Fibroblast of skin of right biceps (primary cell): ENCODE results near the gene PEX6.

Experiments used
- DNase-seq: peaks from one replicate; pipeline ENCODE4 v3.0.0-alpha.2; 2013

PEX6 gene

DNA sequence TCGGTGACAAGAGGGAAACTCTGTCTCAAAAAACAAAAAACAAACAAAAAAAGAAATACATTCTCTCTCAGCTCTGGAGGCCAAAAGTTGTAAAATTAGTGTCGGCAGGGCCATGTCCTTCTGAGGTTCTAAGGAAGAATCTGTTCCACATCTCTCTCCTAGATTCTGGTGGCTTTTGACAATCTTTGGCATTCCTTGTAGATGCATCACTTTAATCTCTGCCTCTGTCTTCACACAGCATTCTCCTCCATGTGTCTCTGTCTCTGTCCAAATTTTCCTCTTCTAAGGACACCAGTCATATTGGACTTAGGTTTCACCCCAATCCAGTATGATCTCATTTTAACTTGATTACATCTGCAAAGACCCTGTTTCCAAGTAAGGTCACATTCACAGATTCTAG, 14.5 kb upstream of the PEX6 start:
- peak; percentile 9 for DNase-seq

DNA sequence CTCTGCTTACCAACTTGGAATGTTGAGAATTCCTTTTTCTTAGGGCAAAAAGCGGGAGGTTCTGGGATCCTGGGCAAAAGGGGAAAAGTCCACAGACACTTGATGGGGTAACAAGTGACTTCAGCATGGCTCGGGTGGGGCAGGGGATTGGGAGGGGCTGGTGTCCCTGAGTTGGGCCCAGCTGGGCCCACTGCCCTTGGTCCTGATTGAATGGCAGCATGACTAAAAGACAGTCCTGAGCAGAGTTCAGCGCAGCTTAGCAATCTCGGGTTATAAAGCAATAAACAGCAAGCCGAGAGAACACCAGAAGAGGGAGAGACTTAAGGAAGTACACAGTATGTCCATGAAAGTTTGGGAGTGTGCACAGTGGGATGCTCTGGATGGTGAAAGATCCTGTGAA, 10.9 kb upstream of the PEX6 start:
- no peak for DNase-seq

DNA sequence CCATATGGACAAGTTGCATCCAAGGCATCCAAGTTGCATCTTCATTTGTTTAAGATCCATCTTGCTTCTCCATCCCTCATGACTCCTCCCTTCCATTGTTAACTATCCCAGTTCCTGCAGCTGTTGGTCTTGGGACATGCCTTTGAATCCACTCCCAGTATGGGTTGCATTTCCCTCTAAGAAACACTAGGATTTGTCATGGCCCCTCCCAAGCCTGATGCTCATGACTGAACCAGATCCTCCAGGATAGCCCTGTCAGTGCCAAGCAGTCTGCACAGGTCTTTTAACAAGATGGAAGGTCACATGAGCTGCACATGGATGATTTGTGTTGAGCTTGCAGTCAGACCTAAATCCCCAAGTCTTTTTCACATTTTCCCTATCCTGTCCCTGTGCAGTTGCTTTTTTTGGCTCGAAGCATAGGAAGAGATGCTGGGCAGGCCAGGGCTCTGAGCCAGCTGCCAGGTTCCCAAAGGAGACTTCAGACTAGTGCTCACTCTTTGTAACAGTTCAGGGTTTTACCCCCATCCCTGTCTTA, 9.6 kb upstream of the PEX6 start:
- DNase-seq = peak; percentile 10

DNA sequence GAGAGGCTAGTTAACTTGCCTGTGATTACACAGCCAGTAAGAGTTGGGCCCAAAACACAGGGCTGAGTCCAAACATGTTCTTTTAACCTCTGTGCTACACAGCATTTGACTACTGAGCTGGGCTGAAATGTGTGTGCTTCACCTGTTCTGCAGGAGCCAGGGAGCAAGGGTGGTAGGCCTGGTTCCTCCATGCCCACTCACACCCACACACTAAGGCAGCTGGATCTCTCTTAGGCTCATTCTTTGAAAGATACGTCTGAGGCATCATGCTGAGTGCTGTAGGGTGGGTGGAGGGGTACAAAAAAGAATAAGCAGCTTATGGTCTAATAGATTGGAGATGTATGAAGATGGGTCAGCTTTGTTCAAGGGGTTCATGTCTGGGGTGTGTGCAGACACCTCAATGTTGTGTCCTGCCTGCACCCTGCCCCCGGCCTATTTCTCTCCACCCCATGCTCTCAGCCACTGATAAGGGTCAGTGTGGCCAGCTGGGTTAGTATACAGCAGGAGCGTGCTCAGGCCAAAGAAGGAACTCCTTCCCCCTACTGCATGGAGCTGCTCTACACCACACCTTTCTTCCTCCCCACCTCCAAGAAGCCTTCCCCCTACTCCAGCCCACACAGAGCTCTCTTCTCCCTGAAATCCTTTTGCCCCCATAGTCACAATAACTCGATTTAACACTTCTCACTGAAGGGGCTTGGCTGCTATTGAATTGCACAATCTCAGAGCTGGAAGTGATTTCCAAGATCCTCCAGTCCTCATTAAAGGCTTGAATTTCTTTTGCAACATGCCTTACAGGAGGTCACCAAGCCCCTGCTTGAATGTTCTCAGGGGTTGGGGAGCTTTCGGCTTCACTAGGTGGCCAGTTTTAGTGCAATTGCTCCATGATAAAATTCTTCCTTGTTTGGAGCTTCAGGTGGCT, 8.8 kb upstream of the PEX6 start:
- no peak for DNase-seq

DNA sequence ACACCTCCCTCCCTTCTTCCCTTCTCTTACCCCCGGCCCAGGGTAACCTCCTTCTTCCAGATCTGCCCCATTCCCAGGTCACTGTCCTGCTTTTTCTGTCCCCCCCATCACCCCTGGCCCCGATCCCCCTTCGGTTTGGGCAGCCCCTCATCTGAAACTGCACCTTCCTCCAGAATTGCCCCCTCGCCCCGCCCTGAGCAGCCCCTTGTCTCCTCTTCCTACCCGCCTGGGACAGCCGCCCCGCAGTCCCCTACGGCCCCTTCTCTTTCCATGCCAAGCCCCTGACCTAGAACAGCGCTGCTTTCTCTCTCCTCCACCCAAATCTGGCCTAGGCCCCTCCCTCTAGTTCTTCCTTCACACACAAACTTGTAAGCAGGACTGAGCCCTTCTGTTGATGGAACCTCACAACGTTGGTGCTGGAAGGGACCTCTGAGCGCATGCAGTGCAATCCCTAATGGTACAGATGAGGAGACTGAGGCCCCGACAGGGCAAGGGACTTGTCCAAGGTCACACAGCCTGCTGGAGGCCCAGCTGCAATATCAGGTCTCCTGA, 6.0 kb upstream of the PEX6 start:
- DNase-seq = no peak

DNA sequence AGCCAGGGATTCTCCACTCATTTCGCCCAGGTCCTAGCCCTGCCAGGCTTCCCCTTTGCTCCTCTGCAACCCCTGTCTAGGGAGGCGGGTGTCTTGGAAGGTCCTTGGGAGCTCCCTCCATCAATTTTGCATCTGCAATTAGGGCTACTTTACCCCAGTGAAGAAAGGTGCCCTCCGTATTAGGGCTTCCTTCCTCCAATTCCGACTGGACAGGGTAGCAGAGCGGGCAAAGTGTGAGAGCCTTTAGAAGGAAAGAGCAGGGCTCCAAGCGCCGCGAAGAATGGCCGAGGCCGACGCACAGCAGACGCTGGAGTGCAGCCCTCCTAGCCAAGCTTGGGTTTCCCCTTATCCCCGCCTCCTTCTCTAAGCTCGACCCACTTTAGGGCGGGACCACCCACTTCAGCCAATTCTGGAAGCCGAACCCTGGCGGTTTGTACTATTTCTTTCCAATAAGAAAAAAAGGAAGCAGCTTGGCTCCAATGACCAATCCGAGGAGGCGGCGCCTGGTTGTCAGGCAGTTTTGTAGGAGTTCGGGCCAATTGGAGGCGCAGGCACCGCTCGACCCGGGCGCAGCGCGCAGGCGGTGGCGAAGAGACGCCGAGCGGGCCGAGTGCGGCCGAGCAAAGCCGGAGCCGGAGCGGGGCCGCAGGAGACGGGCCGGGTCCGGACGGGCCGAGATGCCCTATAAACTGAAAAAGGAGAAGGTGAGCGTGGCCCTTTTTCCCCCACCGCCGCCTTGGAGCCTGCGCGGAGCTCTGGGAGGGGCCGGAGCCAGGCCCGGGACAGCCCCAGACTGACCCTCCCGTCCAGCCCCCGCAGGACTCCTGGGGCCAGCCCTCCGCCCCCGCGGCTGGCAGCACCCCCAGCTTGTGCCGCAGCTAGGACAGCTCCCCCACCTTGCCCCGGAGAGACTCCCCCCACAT, 5.3 kb upstream of the PEX6 start, which contains the start of gene PPP2R5D:
TSS of gene PPP2R5D (plus strand) at position 570 of the 923 bp plus-strand sequence. CDS start at position 678, 108 bp downstream.
- DNase-seq = peak; percentile 99

DNA sequence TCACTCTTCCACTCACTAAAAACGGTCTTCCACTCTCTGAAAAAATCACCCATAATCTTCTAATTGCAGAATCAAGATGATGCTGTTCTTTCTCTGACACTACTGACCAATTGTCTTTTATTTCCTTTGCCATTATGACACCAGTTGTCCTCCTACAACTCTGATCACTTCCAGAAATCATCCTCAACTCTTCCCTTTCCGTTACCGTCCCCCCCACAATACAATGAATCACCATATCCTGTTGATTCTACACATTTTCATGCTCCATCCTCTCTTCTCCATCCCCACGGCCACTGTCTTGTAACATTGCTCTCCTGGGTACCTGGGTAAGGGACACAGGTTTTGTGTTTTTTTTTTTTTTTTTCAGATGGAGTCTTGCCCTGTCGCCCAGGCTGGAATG, 2.9 kb upstream of the PEX6 start:
- no peak for DNase-seq

DNA sequence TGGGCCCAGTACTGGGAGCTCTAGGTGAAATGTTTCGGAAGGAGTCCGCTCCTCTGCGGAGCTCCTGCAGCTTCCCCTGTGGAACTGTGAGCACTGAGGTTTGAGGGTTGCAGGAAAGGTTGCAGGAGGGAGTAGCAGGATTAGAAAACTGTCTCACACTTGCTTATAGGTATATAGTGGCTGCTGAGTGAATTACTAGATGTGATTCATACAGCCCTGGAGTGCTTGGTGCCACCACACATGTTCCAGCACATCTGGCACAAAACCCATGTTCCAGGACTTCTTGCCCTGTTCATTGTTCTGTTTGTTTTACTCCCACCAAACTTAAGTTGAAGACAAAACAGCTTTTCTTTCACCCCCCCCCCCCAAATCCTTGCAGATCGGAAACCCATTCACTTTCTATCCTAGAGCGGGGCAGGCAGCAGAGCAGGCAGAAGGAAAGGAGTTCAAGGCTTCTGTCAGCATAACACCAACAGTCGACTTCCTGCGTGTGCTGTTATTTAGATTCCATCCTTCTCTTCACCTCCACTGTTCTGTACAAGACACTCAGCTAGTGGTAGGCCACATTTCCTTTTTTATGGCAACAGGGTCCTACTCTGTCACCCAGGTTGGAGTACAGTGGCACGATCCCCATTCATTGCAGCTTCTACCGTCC, 669 bp upstream of the PEX6 start:
- peak; percentile 37 for DNase-seq

DNA sequence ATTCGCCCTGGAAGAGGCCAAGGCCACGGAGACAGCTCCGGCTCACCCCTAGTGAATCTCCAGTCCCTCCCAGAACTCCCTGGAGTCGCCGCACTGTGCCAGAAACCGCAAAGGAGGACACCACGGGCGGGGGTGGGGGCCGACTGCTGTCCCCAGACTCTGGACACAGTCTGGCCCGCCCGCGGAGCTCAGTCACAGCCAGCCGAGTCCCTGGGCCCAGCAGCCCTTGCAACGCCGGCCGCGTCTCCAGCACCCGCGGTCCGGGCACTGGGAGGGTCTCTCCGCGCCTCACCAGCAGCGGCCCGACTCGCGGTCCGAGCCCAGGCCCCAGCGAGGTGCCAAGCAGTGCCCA, 518 bp downstream of the PEX6 start:
- DNase-seq = no peak

DNA sequence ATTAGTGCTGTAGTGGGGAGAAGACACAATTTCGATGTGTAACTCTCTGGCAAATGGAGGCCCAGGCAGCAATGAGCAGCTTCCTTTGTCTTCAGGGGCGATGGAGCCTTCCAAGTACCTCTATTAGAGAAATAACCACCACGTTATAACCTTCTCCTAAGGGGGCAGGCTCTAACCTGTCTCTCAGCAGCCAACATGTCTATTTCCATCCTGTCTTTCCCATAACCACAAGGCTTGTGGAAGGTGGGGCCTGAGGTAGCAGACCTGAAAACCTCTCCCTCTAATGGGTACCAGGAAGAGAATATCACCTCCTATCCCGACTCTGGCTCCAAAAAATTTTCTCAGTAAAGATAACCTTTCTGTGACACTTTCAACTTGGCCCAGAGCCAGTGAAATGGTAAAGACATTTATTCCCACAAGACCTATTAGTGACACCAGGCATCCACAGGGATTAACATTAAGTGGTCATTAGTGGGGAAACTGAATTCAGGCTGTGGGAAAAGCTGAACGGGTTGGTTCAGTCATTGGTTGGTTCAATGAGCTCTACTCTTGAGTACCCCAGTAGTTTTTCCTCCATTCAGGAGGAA, 4.0 kb downstream of the PEX6 start:
- no peak for DNase-seq

DNA sequence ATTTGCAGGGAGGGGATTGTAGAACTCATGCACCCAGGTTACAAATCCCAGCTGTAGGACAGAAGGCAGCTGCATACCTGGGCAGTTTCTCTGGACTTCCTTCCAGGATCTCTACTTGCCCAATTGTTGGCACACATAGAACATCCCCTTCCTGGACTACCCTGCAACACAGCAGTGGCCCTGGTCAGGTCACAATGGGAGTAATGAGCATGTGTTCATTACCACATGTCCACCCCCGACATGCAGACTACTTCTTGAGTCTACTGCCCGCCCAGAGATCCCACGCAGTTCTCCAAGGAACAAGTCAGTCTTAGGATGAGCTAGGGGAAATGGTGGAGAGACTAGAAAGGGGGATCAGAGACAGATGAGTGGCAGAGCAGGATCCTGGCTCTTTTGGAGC, 5.1 kb downstream of the PEX6 start:
- DNase-seq = no peak

DNA sequence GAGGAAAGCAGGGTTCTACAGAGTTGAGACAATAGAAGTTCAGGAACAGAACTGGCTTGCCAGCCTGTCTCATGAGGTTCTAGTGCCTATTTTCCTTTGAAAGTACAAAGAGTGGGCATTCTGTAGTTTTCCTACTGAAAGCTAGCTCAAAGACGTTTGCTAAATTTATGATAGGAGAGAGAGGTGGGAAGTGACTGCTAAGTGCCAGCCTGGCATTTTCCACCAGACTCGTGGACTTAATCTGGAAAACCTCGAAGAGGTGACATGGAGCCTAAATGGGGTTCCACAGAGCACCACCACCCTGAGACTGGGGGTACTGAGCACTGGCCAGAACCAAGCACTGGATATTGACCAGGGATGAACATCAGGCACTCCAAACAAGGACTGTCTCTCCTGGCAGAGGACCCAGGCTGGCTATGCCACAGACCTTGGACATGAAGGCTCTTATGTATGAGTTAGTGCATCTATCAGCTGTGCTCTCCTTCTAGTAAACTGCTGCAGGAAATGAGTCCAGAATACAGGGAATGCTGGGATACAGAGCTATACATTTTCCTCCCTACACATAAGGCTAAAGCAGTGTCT, 7.1 kb downstream of the PEX6 start:
- no peak for DNase-seq

DNA sequence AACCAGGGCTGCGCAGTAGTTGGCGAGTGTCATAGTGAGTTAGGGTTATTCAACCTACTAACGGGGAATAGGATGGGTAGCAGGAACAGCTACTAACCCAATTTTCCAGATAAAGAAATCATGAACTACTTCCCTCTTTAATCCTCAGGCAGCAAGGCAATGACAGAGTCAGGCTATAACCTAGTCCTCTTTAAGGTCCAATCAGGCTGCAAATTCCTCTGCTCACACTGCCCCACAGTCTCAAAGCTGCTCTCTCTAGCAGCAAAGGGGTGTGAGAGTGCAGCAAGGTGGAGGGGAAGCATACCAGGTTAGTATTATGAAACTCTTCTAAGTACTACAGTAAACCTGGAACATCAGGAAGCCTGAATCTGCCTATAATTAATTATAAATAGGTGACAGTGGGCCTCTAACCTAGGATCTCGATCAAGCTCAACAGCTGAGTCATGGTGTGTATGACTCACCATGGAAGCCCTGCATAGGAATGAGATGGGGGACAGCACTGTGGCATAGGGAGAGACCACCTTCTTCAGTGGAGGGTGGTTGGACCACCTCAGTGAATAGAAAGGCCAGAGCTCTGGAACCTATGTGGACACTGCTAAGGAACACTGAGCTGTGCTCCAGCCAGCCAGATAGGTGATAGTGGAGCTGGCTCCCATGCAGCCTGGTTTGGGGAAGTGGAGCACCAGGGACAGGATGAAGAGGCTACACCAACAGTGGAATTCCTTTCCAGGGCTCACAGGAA, 7.9 kb downstream of the PEX6 start:
- peak; percentile 55 for DNase-seq

DNA sequence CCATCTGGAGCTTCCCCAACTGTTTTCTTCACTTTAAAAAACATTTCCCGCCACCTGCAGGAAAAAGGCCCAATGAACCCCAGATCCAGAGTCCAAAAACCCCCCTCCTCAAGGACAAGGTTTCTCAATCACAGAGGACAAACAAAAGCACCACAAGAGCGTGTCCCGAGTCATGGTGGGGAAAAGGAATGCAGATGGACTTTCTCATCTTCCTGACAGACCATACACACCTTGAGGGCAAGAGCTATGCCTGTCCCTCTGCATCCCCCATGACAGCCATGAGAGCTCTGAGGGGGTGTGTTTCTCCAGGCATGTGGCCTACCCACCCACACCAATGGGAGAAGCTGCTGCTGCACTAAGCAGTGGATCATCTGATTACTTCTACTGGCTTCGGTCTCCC, 9.0 kb downstream of the PEX6 start:
- no peak for DNase-seq

DNA sequence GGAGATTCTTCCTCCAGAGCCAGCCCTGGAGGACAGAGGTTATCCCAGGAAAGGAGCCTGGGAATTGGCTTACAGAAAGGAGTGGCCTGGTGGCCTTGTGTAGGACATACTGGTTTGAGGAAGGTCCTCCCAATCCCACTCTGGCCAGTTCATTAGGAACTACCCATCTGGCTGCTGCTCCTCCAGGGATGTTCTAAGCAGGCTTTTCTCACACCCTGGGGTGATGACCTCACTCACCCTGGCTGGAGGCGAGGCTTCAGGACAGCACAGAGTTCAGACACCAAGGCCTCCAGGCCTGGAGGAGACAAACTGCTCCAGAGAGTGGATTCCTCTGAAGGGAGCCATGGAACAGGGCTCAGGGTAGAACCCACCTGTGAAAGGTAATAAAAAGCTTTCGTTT, 9.6 kb downstream of the PEX6 start:
- no peak for DNase-seq

DNA sequence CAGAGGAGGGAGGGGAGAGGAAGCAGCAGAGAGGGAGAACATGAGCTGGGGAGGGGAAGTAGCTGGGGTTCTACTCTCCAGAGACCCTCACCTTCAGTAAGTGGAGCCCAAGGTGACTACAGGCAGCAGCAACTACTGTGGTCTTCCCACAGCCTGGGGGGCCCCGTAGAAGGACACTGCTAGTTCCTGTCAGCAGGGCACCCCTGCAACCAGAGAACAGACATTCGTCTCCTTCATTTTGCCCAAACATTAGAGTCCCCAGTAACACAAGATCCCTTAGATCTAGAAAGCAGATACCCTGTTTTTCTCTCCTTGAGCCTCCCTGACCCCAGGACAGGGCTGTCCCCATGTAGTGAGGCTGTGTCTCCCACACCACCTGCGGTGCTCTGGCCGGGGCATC, 10.2 kb downstream of the PEX6 start:
- DNase-seq = no peak

DNA sequence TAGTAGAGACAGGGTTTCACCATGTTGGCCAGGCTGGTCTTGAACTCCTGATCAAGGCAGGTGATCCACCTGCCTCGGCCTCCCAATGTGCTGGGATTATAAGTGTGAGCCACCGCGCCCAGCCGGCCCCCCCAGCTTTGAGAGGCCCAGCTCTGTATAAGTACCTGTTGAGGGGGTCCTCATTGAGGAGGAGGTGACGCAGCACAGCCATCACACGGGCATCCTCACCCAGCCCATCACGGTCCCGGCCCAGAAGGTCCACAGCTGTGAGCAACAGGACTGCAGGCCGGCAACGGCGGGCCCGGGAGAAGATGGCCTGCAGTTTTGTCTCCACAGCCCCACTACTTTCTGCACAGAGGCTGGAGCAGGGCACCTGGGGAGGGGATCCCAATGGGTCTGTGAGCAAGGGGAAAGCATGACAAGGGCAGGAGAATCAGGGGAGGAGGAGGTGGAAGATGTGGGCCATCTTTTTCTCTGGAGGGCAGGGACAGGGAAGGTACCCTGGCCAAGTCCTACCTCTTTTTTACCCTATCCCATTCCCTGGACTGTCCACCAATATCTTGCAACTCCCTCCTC, 10.8 kb downstream of the PEX6 start:
- DNase-seq = no peak

DNA sequence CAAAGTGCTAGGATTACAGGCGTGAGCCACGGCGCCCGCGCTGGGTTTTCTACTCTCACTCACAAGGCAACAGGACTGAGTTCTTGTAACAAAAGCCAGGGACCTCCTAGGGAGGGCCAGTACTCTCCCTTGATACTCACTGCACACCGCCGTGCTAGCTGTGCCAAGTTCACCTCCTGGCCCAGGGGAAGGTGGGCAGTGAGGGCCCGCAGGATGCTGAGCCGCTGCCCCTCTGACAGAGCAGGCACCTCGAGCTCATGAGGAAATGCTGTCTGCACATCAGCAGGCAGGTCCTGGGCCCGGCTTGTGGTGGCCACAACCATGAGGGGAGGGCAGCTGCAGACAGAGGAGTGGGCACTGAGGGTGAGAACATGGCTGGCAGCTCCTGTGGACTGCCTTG, 11.8 kb downstream of the PEX6 start:
- no peak for DNase-seq

DNA sequence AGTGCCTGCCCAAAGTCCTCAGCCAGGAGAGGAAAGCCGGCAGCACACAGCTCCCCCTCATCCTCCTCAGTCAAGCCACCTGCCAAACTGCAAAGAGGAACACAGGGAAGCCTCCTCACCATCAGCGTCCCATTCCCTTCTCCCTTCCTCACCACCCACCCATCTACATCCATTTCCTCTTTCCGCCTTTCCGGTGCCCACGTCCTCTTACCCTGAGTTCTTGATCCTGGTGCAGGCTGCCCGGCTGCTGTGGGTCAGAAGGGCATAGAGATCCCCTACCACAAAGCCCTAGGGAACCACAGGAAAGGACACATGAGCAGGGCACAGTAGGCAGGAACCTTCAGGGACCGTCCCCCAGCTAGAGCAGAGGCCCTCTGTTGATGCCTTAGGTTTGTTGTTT, 12.4 kb downstream of the PEX6 start:
- DNase-seq = no peak

DNA sequence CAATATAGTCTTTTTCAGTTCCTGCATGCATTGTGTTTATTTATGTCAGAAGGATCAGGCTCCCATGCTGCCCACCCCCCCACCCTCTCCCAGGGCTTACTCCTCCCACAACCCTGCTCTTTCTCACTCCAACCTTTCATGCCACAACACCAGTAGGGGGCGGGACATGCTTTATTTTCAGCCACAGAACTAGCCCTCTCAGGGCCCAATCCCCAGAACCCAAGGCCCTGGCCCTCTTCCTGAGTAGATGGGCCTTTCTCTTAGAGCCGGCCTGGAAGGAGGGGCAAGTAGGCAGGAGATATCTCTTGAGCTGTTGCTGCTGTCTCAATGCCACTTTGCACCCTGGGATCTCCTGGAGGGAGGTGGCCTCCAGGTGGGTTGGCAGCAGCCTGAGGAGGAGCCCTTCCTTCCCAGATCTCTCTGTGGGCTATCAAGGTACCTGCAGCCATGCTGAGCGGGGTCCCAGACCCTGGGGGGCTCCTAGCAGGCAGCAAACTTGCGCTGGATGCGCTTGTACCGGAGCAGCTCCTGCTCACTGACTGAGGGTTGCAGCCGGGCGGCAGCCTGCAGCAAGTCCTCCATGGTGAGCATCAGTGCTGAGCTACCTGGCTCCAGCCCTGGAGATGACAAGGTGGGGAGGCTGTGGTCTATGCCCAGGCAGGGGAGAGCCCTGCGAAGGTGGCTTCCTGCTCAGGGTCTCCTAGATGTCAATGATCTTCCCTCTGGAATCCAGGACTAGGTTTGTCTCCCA, 15.0 kb downstream of the PEX6 start:
- peak; percentile 54 for DNase-seq
